ENCODE measurements around the gene CDH23. TPM values are rescaled to one million over a fixed set of nuclear protein-coding genes. Genes with fewer than 3 reads are reported as not detected.

CDH23 gene
- total and polyA plus RNA-seq, 2 of the 8 experiments (the other 6 are each of a cell fraction or from before 2014, with no cell fraction given): 1.9 to 4.9 TPM

- TF ChIP-seq USF2 (IDR thresholded peaks at IDR 0.05; ENCODE audit: low read length): no peak
These were observed 382.9 kb downstream of the CDH23 start (continued) for GRCh38 chr10:71779641-71780040.
